Panc1 (cell line): ENCODE measurements around the gene PSAP. TPM values are rescaled to one million over a fixed set of nuclear protein-coding genes. Genes with fewer than 3 reads are reported as not detected.

Experiments used
- ATAC-seq: fragments of 200-7000 bp; cut with Tn5 transposase; 2 replicates; pipeline ENCODE4 v1.9.1; 2020; ENCODE audit warnings: mild to moderate bottlenecking, moderate library complexity
- BruUV-seq: library from RNA; stranded (reverse); fragments of 400-500 nt; replicated peaks from 2 replicates; lab custom pipeline; 2021; lab: Mats Ljungman, UMichigan
- CTCF ChIA-PET: fragments of 300-600 bp; sonication (Branson Sonifier 250); formaldehyde crosslinking; loops from one replicate; lab custom pipeline; 2022; ENCODE audit warnings: antibody characterized with exemption; lab: Charles Lee
- POLR2A ChIA-PET: fragments of 300-600 bp; sonication (Branson Sonifier 250); formaldehyde crosslinking; loops from one replicate; lab custom pipeline; 2022; ENCODE audit warnings: antibody characterized with exemption; lab: Charles Lee
- DNase-seq: peaks from one replicate; pipeline ENCODE4 v3.0.0-alpha.2; 2010; ENCODE audit warnings: low read depth, low spot score
- H3K27ac ChIP-seq: 2 replicates; pipeline ENCODE4 v1.5.1; 2011; ENCODE audit warnings: mild to moderate bottlenecking, low read length, inconsistent platforms
- H3K27me3 ChIP-seq: fragments of 200-500 bp; sonication (Bioruptor generic); 2 replicates; pipeline ENCODE4 v1.6.0; 2014; ENCODE audit warnings: low read length, inconsistent platforms; ENCODE audit not compliant: control insufficient read depth, insufficient read depth
- H3K36me3 ChIP-seq: fragments of 200-500 bp; sonication (Bioruptor generic); 2 replicates; pipeline ENCODE4 v1.5.1; 2014; ENCODE audit warnings: inconsistent platforms, mild to moderate bottlenecking, low read length, moderate library complexity; ENCODE audit not compliant: control insufficient read depth, insufficient read depth
- H3K4me1 ChIP-seq: 2 replicates; pipeline ENCODE4 v1.5.1; 2011; ENCODE audit warnings: inconsistent platforms, mild to moderate bottlenecking, low read length, moderate library complexity; ENCODE audit not compliant: control insufficient read depth, insufficient read depth
- H3K4me3 ChIP-seq, 2 experiments: 2 replicates each; pipeline ENCODE4 v1.5.1; 2011 to 2012; ENCODE audit warnings: low read depth in 2 of 2, low read length in 2 of 2, mild to moderate bottlenecking in 2 of 2, inconsistent platforms in 1 of 2, moderate library complexity in 1 of 2
- H3K9me3 ChIP-seq: fragments of 200-500 bp; sonication (Bioruptor generic); 2 replicates; pipeline ENCODE4 v1.5.1; 2014; ENCODE audit warnings: low read depth, mild to moderate bottlenecking, inconsistent platforms, low read length, moderate library complexity; ENCODE audit not compliant: control insufficient read depth, insufficient read depth
- POLR2AphosphoS5 ChIP-seq: IDR thresholded peaks from 2 replicates; pipeline ENCODE4 v1.6.1; 2012; ENCODE audit warnings: mild to moderate bottlenecking, low read depth, low read length, moderate library complexity
- SIN3A ChIP-seq: IDR thresholded peaks from 2 replicates; pipeline ENCODE4 v1.6.1; 2012; ENCODE audit warnings: low read depth, mild to moderate bottlenecking, low read length, moderate library complexity, borderline replicate concordance; ENCODE audit not compliant: insufficient read depth
- TCF7L2 ChIP-seq: IDR thresholded peaks from 2 replicates; pipeline ENCODE4 v1.6.1; 2011; ENCODE audit warnings: mild to moderate bottlenecking, low read depth, low read length, inconsistent platforms
- in situ Hi-C: cut with HindIII; loops from 2 replicates; pipeline ENCODE4 v1.10.0; 2016; ENCODE audit warnings: low sequenced_read_pairs, low pct_unique_long_range_greater_than_20kb
- intact Hi-C: fragments of 100-400 bp; cut with micrococcal nuclease; formaldehyde crosslinking; loops from one replicate; pipeline ENCODE4 v1.10.0; 2022; ENCODE audit not compliant: unreplicated experiment
- total RNA-seq: library from RNA; stranded (reverse); gene quantifications from one replicate; pipeline ENCODE4 v1.2.1, GENCODE V29; 2021; ENCODE audit not compliant: unreplicated experiment
- TF ChIP-seq, protein P1 (sequence below), 2 experiments: IDR thresholded peaks; 2 replicates each; pipeline ENCODE4 v1.6.1; 2011 to 2012; ENCODE audit warnings: low read depth in 2 of 2, control low read depth in 1 of 2, low read length in 1 of 2, mild to moderate bottlenecking in 1 of 2, moderate library complexity in 1 of 2; ENCODE audit not compliant: insufficient read depth in 1 of 2
- TF ChIP-seq, protein P2 (sequence below): fragments of 450-650 bp; IDR thresholded peaks from 2 replicates; pipeline ENCODE4 v1.5.1; 2017; ENCODE audit warnings: mild to moderate bottlenecking

Gene PSAP
- total RNA-seq, 1 experiment from 2014 or later: 3,649 TPM

DNA sequence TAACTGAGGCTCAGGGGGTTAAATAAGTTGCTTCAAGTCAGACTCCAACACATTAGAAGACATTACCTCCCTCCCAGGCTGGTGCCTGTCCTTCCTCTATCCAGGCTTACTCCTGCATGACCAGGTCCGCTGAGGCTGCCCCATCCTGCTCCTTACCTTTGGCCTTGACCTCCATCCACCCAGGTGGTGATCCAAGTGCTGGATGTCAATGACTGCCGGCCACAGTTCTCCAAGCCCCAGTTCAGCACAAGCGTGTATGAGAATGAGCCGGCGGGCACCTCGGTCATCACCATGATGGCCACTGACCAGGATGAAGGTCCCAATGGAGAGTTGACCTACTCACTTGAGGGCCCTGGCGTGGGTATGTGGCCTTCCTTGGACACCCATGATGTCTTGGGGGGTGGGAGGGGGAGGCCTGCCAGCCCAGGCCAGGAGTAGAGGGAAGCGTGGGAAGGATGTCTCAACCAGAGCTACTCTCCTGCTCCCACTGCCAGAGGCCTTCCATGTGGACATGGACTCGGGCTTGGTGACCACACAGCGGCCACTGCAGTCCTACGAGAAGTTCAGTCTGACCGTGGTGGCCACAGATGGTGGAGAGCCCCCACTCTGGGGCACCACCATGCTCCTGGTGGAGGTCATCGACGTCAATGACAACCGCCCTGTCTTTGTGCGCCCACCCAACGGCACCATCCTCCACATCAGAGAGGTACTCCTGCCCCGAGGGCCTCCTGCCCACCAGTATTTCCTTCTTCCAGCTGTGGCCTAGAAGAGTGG lies 48.1 kb downstream of the PSAP start:
- TF ChIP-seq SIN3A (no peak), TCF7L2 (no peak)
- TF ChIP-seq, protein P1, sequence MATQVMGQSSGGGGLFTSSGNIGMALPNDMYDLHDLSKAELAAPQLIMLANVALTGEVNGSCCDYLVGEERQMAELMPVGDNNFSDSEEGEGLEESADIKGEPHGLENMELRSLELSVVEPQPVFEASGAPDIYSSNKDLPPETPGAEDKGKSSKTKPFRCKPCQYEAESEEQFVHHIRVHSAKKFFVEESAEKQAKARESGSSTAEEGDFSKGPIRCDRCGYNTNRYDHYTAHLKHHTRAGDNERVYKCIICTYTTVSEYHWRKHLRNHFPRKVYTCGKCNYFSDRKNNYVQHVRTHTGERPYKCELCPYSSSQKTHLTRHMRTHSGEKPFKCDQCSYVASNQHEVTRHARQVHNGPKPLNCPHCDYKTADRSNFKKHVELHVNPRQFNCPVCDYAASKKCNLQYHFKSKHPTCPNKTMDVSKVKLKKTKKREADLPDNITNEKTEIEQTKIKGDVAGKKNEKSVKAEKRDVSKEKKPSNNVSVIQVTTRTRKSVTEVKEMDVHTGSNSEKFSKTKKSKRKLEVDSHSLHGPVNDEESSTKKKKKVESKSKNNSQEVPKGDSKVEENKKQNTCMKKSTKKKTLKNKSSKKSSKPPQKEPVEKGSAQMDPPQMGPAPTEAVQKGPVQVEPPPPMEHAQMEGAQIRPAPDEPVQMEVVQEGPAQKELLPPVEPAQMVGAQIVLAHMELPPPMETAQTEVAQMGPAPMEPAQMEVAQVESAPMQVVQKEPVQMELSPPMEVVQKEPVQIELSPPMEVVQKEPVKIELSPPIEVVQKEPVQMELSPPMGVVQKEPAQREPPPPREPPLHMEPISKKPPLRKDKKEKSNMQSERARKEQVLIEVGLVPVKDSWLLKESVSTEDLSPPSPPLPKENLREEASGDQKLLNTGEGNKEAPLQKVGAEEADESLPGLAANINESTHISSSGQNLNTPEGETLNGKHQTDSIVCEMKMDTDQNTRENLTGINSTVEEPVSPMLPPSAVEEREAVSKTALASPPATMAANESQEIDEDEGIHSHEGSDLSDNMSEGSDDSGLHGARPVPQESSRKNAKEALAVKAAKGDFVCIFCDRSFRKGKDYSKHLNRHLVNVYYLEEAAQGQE (IDR thresholded peaks at IDR 0.05; ENCODE audit: insufficient read depth in 1 of 2, low read depth in 2 of 2, low read length in 1 of 2): no peak
- Histone ChIP-seq H3K36me3 (no peaks in the 10 kb centered on the region), H3K4me3 (no peak overlapping the region), H3K27me3 (no peaks in the 10 kb centered on the region), H3K9me3 (no peaks in the 10 kb centered on the region), H3K4me1 (no peaks in the 10 kb centered on the region; the same call in 1 of the 2 replicates), H3K27ac (no peak overlapping the region)
- CTCF ChIA-PET: no interaction called here
- POLR2A ChIA-PET: no interaction called here
- no peak for DNase-seq
- intact Hi-C loops (no loop called here), in situ Hi-C loops (no loop called here)
- no TSS peak for BruUV-seq
- ATAC-seq: no peak

DNA sequence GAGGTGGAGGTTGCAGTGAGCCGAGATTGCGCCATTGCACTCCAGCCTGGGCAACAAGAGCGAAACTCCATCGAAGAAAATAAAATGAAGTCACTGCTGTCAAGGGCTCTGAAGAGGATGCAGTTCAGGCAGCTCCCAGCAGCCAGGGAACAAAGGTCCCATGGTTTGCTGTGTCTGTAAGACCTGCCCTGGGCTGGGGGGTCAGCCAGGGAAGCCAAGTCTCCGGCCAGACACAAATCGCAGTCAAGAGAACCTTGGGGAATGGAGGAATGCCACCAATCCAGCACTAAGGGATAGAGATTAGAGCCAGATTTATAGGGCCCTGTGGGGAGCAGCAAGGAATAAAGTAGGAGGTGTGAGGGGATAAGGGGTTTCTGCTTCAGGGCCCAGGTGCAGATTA lies 48.8 kb downstream of the PSAP start:
- intact Hi-C loops: no loop called here
- ChIA-PET CTCF (no interaction called here), POLR2A (no interaction called here)
- no peaks in the 10 kb centered on the region for H3K36me3 ChIP-seq
- TF ChIP-seq, protein P2, sequence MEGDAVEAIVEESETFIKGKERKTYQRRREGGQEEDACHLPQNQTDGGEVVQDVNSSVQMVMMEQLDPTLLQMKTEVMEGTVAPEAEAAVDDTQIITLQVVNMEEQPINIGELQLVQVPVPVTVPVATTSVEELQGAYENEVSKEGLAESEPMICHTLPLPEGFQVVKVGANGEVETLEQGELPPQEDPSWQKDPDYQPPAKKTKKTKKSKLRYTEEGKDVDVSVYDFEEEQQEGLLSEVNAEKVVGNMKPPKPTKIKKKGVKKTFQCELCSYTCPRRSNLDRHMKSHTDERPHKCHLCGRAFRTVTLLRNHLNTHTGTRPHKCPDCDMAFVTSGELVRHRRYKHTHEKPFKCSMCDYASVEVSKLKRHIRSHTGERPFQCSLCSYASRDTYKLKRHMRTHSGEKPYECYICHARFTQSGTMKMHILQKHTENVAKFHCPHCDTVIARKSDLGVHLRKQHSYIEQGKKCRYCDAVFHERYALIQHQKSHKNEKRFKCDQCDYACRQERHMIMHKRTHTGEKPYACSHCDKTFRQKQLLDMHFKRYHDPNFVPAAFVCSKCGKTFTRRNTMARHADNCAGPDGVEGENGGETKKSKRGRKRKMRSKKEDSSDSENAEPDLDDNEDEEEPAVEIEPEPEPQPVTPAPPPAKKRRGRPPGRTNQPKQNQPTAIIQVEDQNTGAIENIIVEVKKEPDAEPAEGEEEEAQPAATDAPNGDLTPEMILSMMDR: no peak
- TF ChIP-seq POLR2AphosphoS5 (no peak), SIN3A (no peak), TCF7L2 (no peak)
- TF ChIP-seq, protein P1 (IDR thresholded peaks at IDR 0.05; ENCODE audit: insufficient read depth in 1 of 2, low read depth in 2 of 2, low read length in 1 of 2): no peak
- BruUV-seq: no TSS peak
- H3K4me3 ChIP-seq: no peak overlapping the region
- no peak overlapping the region for H3K27ac ChIP-seq
- ATAC-seq (no peak), DNase-seq (no peak)
- H3K27me3 ChIP-seq: no peaks in the 10 kb centered on the region
- H3K9me3 ChIP-seq: no peaks in the 10 kb centered on the region
- in situ Hi-C loops: no loop called here
- H3K4me1 ChIP-seq: no peaks in the 10 kb centered on the region; the same call in 1 of the 2 replicates
